ENCODE data around the gene DEFB114.

The DEFB114 gene

GRCh38 chr6:49934770-49935169 lies 29.2 kb downstream of the DEFB114 start:
- DNase-seq: no peak

- DNase-seq: no peak
These were observed 30.4 kb downstream of the DEFB114 start for GRCh38 chr6:49933526-49933925.

- no peak for DNase-seq
These were observed 34.6 kb downstream of the DEFB114 start for GRCh38 chr6:49929340-49929739.

- no peak for DNase-seq
These were observed 40.1 kb downstream of the DEFB114 start for GRCh38 chr6:49923826-49924225.

GRCh38 chr6:49919935-49920644 lies 43.9 kb downstream of the DEFB114 start:
- DNase-seq: no peak

- no peak for DNase-seq
These were observed 44.7 kb downstream of the DEFB114 start for GRCh38 chr6:49919261-49919660.

- DNase-seq: no peak
These were observed 45.2 kb downstream of the DEFB114 start for GRCh38 chr6:49918787-49919186.

GRCh38 chr6:49915035-49915434 lies 48.9 kb downstream of the DEFB114 start:
- DNase-seq: peak; percentile 52

GRCh38 chr6:49913636-49914375 lies 50.2 kb downstream of the DEFB114 start:
- no peak for DNase-seq

- no peak for DNase-seq
These were observed 51.8 kb downstream of the DEFB114 start for GRCh38 chr6:49912196-49912595.

GRCh38 chr6:49911252-49911651 lies 52.7 kb downstream of the DEFB114 start:
- no peak for DNase-seq

Data from NCI-H446 treated with DMSO at 0.1 percent for 48 hours (cell line).